ENCODE data around the gene LHPP.

- TF ChIP-seq ZNF565 (CRISPR knock-in tag; conservative IDR thresholded peaks at IDR 0.05; ENCODE audit: low read depth) = no peak
- no peak for TF ChIP-seq ZFP30 (CRISPR knock-in tag; IDR thresholded peaks at IDR 0.05)
- TF ChIP-seq ZC3H10 (CRISPR knock-in tag; IDR thresholded peaks at IDR 0.05) = no peak
- TF ChIP-seq ESRRG (CRISPR knock-in tag; IDR thresholded peaks at IDR 0.05) = no peak
These were observed 148.1 kb downstream of the LHPP start for GRCh38 chr10:124609698-124610097.

All from SK-N-SH treated with all-trans-retinoic acid at 6 μM for 48 hours (cell line).